Measurements from ENCODE around the gene MINDY4. TPM values are rescaled to one million over a fixed set of nuclear protein-coding genes. Genes with fewer than 3 reads are reported as not detected.

Gene MINDY4
- total RNA-seq, 1 donor from 2014 or later, result 6.3 TPM

DNA sequence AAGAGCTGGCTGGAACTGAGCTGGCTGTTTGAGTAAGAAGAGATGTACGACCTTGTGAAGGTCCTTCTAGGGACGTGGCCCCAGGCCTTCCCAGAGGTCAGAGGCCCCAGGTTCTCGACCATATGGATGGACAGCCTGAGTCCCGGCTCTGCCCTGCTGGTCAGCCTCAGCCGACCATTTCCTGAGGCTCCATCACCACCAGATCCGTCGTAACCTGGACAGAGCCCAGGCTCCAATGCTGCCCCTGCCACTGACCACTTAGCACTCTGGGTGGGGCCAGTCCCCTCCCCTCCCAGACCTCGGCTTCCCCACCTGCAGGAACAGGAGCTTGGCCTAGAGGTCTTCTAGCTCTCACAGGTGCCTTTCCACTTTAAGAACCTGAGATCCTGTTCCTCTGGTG is 29.9 kb upstream of the MINDY4 start:
- no peaks in the 10 kb centered on the region for H3K9me3 Mint-ChIP-seq (ENCODE audit: low read depth)
- TF ChIP-seq, protein P1, sequence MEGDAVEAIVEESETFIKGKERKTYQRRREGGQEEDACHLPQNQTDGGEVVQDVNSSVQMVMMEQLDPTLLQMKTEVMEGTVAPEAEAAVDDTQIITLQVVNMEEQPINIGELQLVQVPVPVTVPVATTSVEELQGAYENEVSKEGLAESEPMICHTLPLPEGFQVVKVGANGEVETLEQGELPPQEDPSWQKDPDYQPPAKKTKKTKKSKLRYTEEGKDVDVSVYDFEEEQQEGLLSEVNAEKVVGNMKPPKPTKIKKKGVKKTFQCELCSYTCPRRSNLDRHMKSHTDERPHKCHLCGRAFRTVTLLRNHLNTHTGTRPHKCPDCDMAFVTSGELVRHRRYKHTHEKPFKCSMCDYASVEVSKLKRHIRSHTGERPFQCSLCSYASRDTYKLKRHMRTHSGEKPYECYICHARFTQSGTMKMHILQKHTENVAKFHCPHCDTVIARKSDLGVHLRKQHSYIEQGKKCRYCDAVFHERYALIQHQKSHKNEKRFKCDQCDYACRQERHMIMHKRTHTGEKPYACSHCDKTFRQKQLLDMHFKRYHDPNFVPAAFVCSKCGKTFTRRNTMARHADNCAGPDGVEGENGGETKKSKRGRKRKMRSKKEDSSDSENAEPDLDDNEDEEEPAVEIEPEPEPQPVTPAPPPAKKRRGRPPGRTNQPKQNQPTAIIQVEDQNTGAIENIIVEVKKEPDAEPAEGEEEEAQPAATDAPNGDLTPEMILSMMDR (IDR thresholded peaks at IDR 0.05), result no peak
- peaks cover 25% of the 10 kb centered on the region for H3K27me3 Mint-ChIP-seq (ENCODE audit: low read depth)
- DNase-seq (ENCODE audit: low spot score), result no peak
- peaks cover 6% of the 10 kb centered on the region for H3K4me1 Mint-ChIP-seq (ENCODE audit: low read depth)
- no peaks in the 10 kb centered on the region for H3K36me3 Mint-ChIP-seq (ENCODE audit: low read depth)
- H3K4me3 Mint-ChIP-seq (ENCODE audit: unreplicated experiment), result no peak overlapping the region
- no peak overlapping the region for H3K27ac Mint-ChIP-seq (ENCODE audit: unreplicated experiment)

DNA sequence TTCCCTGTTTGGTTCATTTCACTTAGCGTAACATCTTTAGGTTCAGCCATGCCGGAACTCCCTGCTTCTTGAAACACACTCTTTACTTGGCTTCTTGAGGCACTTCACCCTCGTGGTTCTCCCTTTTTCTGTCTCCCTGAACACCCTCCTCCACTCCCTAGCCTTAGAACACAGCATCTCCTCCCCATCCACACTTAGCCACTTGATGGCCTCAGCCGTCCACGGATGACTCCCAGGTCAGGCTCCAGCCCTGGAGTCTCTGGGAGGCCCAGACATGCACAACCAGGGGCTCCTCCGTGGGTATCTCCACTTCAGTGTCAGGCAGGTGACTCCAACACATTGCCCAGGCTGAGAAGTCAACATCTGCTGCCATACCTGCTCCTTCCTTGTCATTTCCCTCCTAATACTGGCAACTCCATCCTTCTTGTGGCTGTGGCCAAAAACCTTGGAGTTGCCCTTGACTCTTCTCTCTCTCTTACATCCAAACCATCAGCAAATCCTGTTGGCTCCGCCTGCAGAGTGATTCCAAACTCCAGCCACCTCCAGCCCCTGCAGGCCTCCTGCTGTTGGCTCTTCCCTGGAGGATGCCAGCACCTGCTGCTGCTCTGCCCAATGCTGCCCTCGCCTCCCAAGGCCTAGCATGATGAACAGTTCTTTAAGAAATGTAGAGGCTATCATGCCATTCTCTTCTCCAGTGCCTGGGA is 27.7 kb upstream of the MINDY4 start:
- peaks cover 6% of the 10 kb centered on the region for H3K4me1 Mint-ChIP-seq (ENCODE audit: low read depth)
- TF ChIP-seq, protein P1 (IDR thresholded peaks at IDR 0.05), result peak; percentile 74
- no peaks in the 10 kb centered on the region for H3K9me3 Mint-ChIP-seq (ENCODE audit: low read depth)
- peaks cover 13% of the 10 kb centered on the region for H3K27me3 Mint-ChIP-seq (ENCODE audit: low read depth)
- DNase-seq (ENCODE audit: low spot score), result no peak
- H3K27ac Mint-ChIP-seq (ENCODE audit: unreplicated experiment), result no peak overlapping the region
- H3K36me3 Mint-ChIP-seq (ENCODE audit: low read depth), result no peaks in the 10 kb centered on the region
- no peak overlapping the region for H3K4me3 Mint-ChIP-seq (ENCODE audit: unreplicated experiment)

DNA sequence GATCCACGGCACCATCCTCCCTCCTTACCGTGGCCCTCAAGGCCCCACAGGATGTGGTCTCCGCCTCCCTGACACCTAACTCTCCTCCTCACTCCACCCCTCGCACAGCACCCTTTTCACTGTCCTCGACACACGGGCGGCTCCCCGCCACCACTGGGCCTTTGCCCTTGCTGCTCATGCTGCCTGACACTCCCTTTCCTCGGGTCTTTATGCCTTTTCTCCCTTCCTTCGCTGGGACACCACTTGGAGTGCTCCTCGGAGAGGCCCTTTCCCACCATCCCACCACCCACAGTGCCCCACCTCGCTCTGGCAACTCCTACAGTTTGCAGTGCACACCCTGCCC is 27.2 kb upstream of the MINDY4 start:
- Mint-ChIP-seq H3K9me3 (ENCODE audit: low read depth) (no peaks in the 10 kb centered on the region), H3K4me3 (ENCODE audit: unreplicated experiment) (no peak overlapping the region), H3K36me3 (ENCODE audit: low read depth) (no peaks in the 10 kb centered on the region), H3K27ac (ENCODE audit: unreplicated experiment) (no peak overlapping the region), H3K27me3 (ENCODE audit: low read depth) (peaks cover 10% of the 10 kb centered on the region), H3K4me1 (ENCODE audit: low read depth) (peaks cover 6% of the 10 kb centered on the region)
- no peak for DNase-seq (ENCODE audit: low spot score)
- TF ChIP-seq, protein P1 (IDR thresholded peaks at IDR 0.05), result no peak

DNA sequence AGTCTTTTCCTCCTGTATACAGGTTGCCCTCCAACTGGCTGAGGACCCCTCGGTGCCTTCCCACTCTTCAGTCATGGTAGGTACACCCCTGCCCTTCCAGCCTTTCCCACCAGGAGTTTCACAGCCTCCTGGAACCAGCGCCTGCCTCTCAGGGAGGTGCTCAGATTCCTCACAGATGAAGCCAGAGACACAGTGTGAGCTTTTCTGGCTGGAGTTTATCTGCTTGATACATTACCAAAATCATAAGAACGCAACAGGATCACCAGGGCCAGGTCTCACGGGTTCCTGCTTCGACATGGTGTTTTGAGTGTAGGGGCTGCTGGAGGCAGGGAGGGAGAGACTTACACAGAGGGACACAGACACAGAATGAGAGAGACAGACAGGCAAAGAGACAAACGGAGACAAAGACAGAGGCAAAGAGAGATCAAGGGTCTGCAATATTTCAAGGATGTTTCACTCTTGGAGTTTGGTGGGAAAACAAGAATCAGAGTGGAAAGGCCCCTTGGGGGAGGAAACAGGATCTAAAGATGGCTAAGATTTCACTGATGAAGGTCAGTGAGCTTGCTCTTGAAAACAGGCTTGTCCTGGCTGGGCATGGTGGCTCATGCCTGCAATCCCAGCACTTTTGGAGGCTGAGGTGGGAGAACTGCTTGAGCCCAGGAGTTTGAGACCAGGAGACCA is 25.8 kb upstream of the MINDY4 start:
- no peak for DNase-seq (ENCODE audit: low spot score)
- H3K27ac Mint-ChIP-seq (ENCODE audit: unreplicated experiment), result peak overlapping the region; percentile 25
- no peaks in the 10 kb centered on the region for H3K9me3 Mint-ChIP-seq (ENCODE audit: low read depth)
- no peaks in the 10 kb centered on the region for H3K36me3 Mint-ChIP-seq (ENCODE audit: low read depth)
- TF ChIP-seq, protein P1 (IDR thresholded peaks at IDR 0.05), result no peak
- peaks cover 12% of the 10 kb centered on the region for H3K4me1 Mint-ChIP-seq (ENCODE audit: low read depth)
- no peak overlapping the region for H3K4me3 Mint-ChIP-seq (ENCODE audit: unreplicated experiment)
- peaks cover 10% of the 10 kb centered on the region for H3K27me3 Mint-ChIP-seq (ENCODE audit: low read depth)

DNA sequence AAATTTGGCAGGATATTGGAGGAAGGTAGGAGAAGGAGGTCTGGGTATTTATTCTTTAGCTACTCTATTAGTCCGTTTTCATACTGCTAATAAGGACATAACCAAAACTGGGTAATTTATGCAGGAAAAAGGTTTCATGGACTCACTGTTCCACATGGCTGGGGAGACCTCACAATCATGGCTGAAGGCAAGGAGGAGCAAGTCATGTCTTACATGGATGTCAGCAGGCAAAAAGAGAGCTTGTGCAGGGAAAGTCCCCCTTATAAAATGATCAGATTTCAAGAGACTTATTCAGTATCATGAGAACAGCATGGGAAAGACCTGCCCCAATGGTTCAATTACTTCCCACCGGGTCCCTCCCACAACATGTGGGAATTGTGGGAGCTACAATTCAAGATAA is 21.2 kb upstream of the MINDY4 start:
- no peak for DNase-seq (ENCODE audit: low spot score)
- Mint-ChIP-seq H3K36me3 (ENCODE audit: low read depth) (peaks cover 6% of the 10 kb centered on the region), H3K4me1 (ENCODE audit: low read depth) (peaks cover 58% of the 10 kb centered on the region), H3K4me3 (ENCODE audit: unreplicated experiment) (no peak overlapping the region), H3K27me3 (ENCODE audit: low read depth) (no peaks in the 10 kb centered on the region), H3K9me3 (ENCODE audit: low read depth) (no peaks in the 10 kb centered on the region), H3K27ac (ENCODE audit: unreplicated experiment) (peak overlapping the region; percentile 39)
- TF ChIP-seq, protein P1 (IDR thresholded peaks at IDR 0.05), result no peak

All from chondrocyte (in vitro differentiated cells).